ENCODE results near the gene RPL10. TPM values are rescaled to one million over a fixed set of nuclear protein-coding genes. Genes with fewer than 3 reads are reported as not detected.

Gene RPL10
- total RNA-seq, 2 donors from 2014 or later: 1,357 to 2,520 TPM

DNA sequence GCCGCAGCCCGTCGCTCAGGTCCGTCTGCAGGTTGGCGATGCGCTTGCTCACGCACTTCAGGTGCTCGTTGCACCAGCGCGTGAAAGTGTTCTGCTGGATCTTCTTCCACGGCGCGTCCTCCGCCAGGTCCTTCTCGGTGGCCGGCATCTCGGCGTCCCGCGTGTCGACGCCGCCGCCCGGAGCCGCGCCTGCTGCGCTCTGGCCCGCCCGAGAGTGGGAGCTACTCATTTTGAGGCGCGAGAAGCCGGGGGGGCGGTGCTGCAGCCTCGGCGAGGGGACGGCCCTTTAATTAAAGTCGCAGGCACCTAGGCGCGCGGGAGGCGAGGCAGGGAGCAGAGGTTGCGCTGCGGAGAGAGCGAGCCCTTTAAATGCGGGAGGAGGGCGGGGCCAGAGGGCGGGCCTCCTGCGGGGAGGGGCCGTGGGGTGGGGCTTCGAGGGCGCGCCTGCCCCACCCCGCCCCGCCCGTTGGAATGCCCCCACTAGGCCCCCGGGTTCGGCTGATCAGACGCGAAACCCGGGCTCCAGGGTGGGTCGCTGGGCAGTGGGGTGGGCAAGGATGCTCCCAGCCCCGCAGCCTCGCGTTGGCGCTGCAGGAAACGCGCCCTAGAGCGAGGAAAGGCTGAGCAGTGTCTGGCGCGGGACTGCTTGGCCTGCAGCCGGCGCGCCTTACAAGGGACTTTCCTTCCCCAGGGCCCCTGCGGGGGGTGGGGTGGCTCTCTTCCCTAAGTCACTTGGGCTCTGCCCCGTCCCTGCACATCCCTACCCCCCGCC, 27.0 kb upstream of the RPL10 start:
- ATAC-seq (peak; percentile 47 to 66), DNase-seq (ENCODE audit: low spot score in 2 of 2) (peak; percentile 85 to 87)
- Mint-ChIP-seq H3K27ac (peak overlapping the region; percentile 50 to 74), H3K36me3 (peaks cover 5 to 6% of the 10 kb centered on the region in 2 donors), H3K9me3 (no peaks in the 10 kb centered on the region)

DNA sequence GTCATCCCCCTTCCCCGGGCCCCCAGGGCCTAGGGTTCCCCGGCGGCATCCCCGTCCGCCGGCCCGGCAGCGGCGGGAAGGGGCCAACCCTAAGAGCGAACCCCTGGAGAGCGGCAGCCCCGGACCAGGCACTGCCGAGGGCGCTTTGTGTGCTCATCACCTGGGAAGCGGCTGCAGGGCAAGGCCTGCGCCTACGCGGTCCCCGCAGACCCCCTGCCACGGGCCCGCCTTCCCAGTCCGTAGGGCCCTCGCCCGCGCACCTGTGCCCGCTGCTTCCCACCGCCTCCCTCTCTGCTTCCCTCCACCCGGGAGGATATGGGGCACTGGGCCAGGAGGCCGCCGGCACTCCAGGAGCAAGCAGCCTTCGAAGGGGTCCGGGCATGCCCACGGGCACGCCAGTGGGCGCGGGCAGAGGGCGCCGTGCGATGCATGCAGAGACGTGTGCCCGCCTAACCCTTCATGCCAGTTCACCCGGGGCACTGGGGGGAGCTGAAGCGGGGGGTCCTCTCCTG, 26.3 kb upstream of the RPL10 start:
- ATAC-seq: peak; percentile 0 to 6
- H3K36me3 Mint-ChIP-seq: peaks cover 5 to 6% of the 10 kb centered on the region in 2 donors
- no peaks in the 10 kb centered on the region for H3K9me3 Mint-ChIP-seq
- no peak for DNase-seq (ENCODE audit: low spot score in 2 of 2)
- no peak overlapping the region for H3K27ac Mint-ChIP-seq

DNA sequence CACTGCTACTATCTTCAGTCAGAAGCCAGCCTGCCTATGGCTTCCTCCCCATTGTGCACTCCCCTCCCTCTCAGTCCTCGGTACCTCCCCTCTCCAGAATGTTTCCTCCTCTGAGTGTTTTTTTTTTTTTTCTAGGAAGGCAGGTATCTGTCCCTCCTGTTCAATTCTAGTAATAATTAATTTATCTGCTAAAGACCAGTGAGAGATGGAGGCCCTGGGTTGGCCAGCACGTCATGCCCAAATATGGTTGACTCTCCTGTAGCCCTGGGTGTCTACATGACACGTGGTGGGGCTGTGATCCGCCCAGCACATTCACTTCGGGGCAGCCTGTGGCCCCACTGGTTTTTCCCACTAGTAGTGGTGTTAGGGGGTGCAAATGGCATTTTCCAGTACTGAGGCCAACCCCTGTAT, 25.6 kb upstream of the RPL10 start:
- peak in 1 of 2 donors; percentile 22 for ATAC-seq
- Mint-ChIP-seq H3K9me3 (no peaks in the 10 kb centered on the region), H3K27ac (peak overlapping the region in 1 of 2 donors; percentile 60), H3K36me3 (peaks cover 5 to 6% of the 10 kb centered on the region in 2 donors)
- DNase-seq (ENCODE audit: low spot score in 2 of 2): no peak

DNA sequence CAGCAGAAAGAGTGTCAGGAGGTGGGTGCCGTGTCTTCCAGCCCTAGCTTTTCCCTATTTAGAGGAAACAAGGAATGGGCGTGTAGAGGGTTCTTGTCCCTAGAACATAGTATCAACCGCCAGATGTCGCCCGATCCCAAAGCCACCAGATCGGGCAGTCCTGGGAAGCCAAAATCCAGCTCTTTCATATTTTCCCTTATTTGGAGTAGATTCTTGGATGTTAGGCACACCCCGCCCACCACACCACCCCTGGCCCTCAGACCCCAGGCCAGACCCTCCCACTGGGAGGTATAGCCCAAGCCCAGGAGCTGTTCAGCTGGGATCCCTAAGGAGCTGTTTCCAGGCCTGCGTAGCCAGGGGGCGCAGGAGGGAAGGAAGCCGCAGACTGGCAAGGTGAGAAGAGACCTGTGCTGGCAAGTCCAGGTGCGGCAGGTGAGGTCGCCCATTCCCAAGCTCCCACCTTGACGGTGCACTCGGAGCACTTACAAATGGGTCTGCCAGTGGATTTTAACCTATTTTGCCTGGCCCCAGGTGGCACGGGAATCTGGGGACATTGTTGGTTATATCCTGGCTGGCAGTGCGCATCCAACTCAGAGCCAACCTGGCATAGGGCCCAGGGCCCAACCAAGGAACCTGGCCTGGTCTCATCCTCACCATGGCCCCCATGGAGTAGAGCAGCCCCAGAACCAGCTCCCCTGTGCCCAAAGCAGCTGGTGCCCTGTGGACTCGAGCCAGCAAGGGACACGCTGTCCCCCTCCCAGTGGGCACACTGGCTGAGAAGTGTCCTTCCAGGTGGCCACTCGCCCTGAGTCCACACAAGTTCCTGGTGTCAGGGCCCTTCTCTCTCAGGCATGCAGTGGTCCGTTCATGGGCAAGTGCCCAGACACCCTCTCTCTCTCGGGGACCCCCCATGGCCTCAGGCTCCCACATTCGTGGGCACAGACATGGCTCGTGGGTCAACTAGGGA, 24.6 kb upstream of the RPL10 start:
- DNase-seq (ENCODE audit: low spot score in 2 of 2) (no peak), ATAC-seq (no peak)
- H3K36me3 Mint-ChIP-seq: peaks cover 5 to 6% of the 10 kb centered on the region in 2 donors
- H3K27ac Mint-ChIP-seq: peak overlapping the region in 1 of 2 donors; percentile 48
- H3K9me3 Mint-ChIP-seq: no peaks in the 10 kb centered on the region

GRCh38 chrX:154374313-154375155, 23.6 kb upstream of the RPL10 start, which contains the start of gene FLNA:
Gene FLNA (minus strand): TSS chrX:154374634. CDS start chrX:154371245, 3,389 bp downstream.
- H3K9me3 Mint-ChIP-seq: no peaks in the 10 kb centered on the region

DNA sequence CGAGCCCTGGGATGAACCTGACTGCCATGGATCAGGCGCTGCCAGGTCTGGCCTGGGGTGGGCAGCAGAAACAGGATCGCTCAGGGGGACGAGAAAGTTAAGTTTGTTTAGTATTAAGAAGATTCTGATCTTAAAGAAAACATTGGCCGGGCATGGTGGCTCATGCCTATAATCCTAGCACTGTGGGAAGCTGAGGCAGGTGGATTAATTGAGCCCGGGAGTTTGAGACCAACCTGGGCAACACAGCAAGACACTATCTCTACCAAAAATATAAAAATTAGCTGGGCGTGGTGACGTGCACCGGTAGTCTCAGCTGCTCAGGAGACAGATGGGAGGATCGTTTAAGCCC, 23.0 kb upstream of the RPL10 start:
- no peak overlapping the region for H3K27ac Mint-ChIP-seq
- H3K36me3 Mint-ChIP-seq: peaks cover 4 to 5% of the 10 kb centered on the region in 2 donors
- ATAC-seq (no peak), DNase-seq (ENCODE audit: low spot score in 2 of 2) (no peak)
- H3K9me3 Mint-ChIP-seq: no peaks in the 10 kb centered on the region

More at GRCh38 chrX:154374313-154375155, 23.6 kb upstream of the RPL10 start, which contains the start of gene FLNA:
- no peak for ATAC-seq
- no peak for DNase-seq (ENCODE audit: low spot score in 2 of 2)
- Mint-ChIP-seq H3K27ac (peak within 1 kb of the TSS in 1 of 2 donors; percentile 48), H3K36me3 (peaks cover 5 to 6% of the 10 kb centered on the region in 2 donors)

- no peak overlapping the region for H3K27ac Mint-ChIP-seq
- no peak for ATAC-seq
- peaks cover 8 to 13% of the 10 kb centered on the region in 2 donors for H3K36me3 Mint-ChIP-seq
- no peaks in the 10 kb centered on the region for H3K9me3 Mint-ChIP-seq
- no peak for DNase-seq (ENCODE audit: low spot score in 2 of 2)
Observed at GRCh38 chrX:154376774-154377173, 21.4 kb upstream of the RPL10 start.

GRCh38 chrX:154378059-154378798, 19.9 kb upstream of the RPL10 start:
- peak overlapping the region in 1 of 2 donors; percentile 91 for H3K27ac Mint-ChIP-seq
- peaks cover 8 to 13% of the 10 kb centered on the region in 2 donors for H3K36me3 Mint-ChIP-seq
- DNase-seq (ENCODE audit: low spot score in 2 of 2) (peak in 1 of 2 donors; percentile 89), ATAC-seq (peak; percentile 0 to 1)
- H3K9me3 Mint-ChIP-seq: no peaks in the 10 kb centered on the region

DNA sequence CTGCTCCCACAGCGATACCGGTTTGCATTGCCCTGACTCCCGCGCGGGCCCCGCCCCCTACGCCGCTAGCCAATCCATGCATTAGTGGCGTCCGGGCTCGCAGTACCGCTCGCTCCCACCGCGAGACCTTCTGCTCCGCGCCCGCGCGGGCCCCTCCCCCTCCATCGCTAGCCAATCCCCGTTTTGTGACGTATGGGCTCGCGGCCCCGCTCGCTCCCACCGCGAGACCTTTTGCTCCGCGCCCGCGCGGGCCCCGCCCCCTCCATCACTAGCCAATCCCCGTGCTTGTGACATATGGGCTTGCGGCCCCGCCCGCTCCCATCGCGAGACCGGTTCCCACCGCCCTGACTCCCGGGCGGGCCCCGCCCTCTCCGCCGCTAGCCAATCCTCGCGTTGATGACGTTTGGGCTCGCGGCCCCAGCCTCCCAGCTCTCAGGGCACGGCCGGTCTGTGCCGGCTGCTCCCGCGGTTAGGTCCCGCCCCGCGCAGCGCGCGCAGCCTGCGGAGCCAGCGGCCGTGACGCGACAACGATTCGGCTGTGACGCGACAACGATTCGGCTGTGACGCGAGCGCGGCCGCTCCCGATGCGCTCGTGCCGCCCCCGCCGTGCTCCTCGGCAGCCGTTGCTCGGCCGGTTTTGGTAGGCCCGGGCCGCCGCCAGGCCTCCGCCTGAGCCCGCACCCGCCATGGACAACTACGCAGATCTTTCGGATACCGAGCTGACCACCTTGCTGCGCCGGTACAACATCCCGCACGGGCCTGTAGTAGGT, 19.2 kb upstream of the RPL10 start, which contains the start of gene EMD:
EMD (plus strand) TSS at position 497 of the 770 bp plus-strand sequence; CDS start at position 687, 190 bp downstream.
- ATAC-seq: peak; percentile 86
- Mint-ChIP-seq H3K36me3 (peaks cover 8 to 13% of the 10 kb centered on the region in 2 donors), H3K9me3 (no peaks in the 10 kb centered on the region), H3K27ac (peak within 1 kb of the TSS; percentile 91 to 97)
- peak; percentile 90 to 98 for DNase-seq (ENCODE audit: low spot score in 2 of 2)

- no peaks in the 10 kb centered on the region for H3K9me3 Mint-ChIP-seq
- peak overlapping the region; percentile 91 to 97 for H3K27ac Mint-ChIP-seq
- no peak for DNase-seq (ENCODE audit: low spot score in 2 of 2)
- no peak for ATAC-seq
- peaks cover 8 to 13% of the 10 kb centered on the region in 2 donors for H3K36me3 Mint-ChIP-seq
Observed at GRCh38 chrX:154379569-154379951, 18.6 kb upstream of the RPL10 start.

GRCh38 chrX:154380153-154380552, 18.0 kb upstream of the RPL10 start:
- H3K9me3 Mint-ChIP-seq: no peaks in the 10 kb centered on the region
- peaks cover 8 to 13% of the 10 kb centered on the region in 2 donors for H3K36me3 Mint-ChIP-seq
- DNase-seq (ENCODE audit: low spot score in 2 of 2) (no peak), ATAC-seq (no peak)
- peak overlapping the region; percentile 91 to 97 for H3K27ac Mint-ChIP-seq

DNA sequence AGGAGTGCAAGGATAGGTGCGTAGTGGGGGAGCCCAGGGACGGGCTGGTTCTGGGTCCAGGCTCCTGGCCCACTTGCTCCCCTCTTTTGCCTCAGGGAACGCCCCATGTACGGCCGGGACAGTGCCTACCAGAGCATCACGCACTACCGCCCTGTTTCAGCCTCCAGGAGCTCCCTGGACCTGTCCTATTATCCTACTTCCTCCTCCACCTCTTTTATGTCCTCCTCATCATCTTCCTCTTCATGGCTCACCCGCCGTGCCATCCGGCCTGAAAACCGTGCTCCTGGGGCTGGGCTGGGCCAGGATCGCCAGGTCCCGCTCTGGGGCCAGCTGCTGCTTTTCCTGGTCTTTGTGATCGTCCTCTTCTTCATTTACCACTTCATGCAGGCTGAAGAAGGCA, 17.4 kb upstream of the RPL10 start:
- no peak for ATAC-seq
- no peak for DNase-seq (ENCODE audit: low spot score in 2 of 2)
- Mint-ChIP-seq H3K36me3 (peaks cover 8 to 13% of the 10 kb centered on the region in 2 donors), H3K9me3 (no peaks in the 10 kb centered on the region), H3K27ac (peak overlapping the region; percentile 82 to 91)

DNA sequence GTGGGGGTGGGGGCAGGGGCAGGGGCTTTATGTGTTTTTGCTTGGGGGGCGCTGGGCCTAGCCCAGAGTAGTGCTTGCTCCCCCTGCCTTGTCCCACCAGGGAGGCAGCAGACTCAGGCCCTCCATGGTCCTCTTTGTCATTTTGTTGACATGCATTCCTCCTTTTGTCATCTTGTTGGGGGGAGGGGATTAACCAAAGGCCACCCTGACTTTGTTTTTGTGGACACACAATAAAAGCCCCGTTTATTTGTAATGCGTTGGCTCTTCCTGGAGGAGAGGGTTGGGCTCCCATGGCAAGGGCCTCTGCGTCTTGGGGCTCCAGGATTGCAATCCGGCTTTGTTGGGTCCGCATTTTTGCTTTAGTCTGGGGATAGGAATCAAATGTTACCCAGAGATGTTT, 16.9 kb upstream of the RPL10 start:
- ATAC-seq (no peak), DNase-seq (ENCODE audit: low spot score in 2 of 2) (no peak)
- Mint-ChIP-seq H3K9me3 (no peaks in the 10 kb centered on the region), H3K36me3 (peaks cover 8 to 13% of the 10 kb centered on the region in 2 donors), H3K27ac (peak overlapping the region in 1 of 2 donors; percentile 91)

- DNase-seq (ENCODE audit: low spot score in 2 of 2) (no peak), ATAC-seq (no peak)
- Mint-ChIP-seq H3K27ac (no peak overlapping the region), H3K36me3 (peaks cover 8 to 13% of the 10 kb centered on the region in 2 donors), H3K9me3 (no peaks in the 10 kb centered on the region)
Observed at GRCh38 chrX:154382483-154383069, 15.6 kb upstream of the RPL10 start.
